Left renal cortex interstitium (tissue), 4 donors: ENCODE results near the gene RAB30. TPM values are rescaled to one million over a fixed set of nuclear protein-coding genes. Genes with fewer than 3 reads are reported as not detected.

Experiments used
- DNase-seq, 4 donors: peaks; one replicate each; pipeline ENCODE4 v3.0.0-alpha.2; 2013; ENCODE audit warnings: low read depth in 4 of 4, low spot score in 2 of 4, missing footprints in 1 of 4
- polyA plus RNA-seq, 4 donors: library from polyadenylated mRNA; unstranded; fragments of 120-200 nt; gene quantifications; one replicate each; pipeline ENCODE4 v1.2.1, GENCODE V29; 2013; ENCODE audit not compliant: insufficient read length in 4 of 4

RAB30 gene
- 1 to 10 TPM; 8.2 to 8.9 (median 8.4) TPM for polyA plus RNA-seq

GRCh38 chr11:83071567-83072349 lies at the start of gene RAB30:
Gene RAB30 (minus strand): TSS chr11:83071897. CDS start chr11:82997316, 74,581 bp downstream.
- peak; percentile 98 to 100 (median 98) for DNase-seq

- no peak for DNase-seq
Observed at GRCh38 chr11:83120327-83120726, 48.6 kb upstream of the RAB30 start.

GRCh38 chr11:83119216-83119615 lies 47.5 kb upstream of the RAB30 start:
- no peak for DNase-seq

- no peak for DNase-seq
Observed at GRCh38 chr11:83118814-83119213, 47.1 kb upstream of the RAB30 start.

GRCh38 chr11:83116015-83116641 lies 44.4 kb upstream of the RAB30 start:
- no peak for DNase-seq

- DNase-seq, result no peak
Observed at GRCh38 chr11:83115551-83115950, 43.9 kb upstream of the RAB30 start.

- DNase-seq, result no peak
Observed at GRCh38 chr11:83115026-83115425, 43.3 kb upstream of the RAB30 start.

- DNase-seq, result no peak
Observed at GRCh38 chr11:83112886-83113285, 41.2 kb upstream of the RAB30 start.

- DNase-seq, result no peak
Observed at GRCh38 chr11:83105168-83105567, 33.5 kb upstream of the RAB30 start.

GRCh38 chr11:83102834-83103233 lies 31.1 kb upstream of the RAB30 start:
- no peak for DNase-seq

GRCh38 chr11:83097429-83098075 lies 25.9 kb upstream of the RAB30 start:
- DNase-seq, result no peak

- DNase-seq, result no peak
Observed at GRCh38 chr11:83093634-83094033, 21.9 kb upstream of the RAB30 start.

GRCh38 chr11:83092488-83093384 lies 21.0 kb upstream of the RAB30 start:
- no peak for DNase-seq

- DNase-seq, result no peak
Observed at GRCh38 chr11:83088965-83089364, 17.3 kb upstream of the RAB30 start.

GRCh38 chr11:83087035-83087434 lies 15.3 kb upstream of the RAB30 start:
- DNase-seq, result no peak

GRCh38 chr11:83079820-83080219 lies 8.1 kb upstream of the RAB30 start:
- no peak for DNase-seq

- DNase-seq, result no peak
Observed at GRCh38 chr11:83078269-83078668, 6.6 kb upstream of the RAB30 start.

- no peak for DNase-seq
Observed at GRCh38 chr11:83073884-83074283, 2.2 kb upstream of the RAB30 start.

- no peak for DNase-seq
Observed at GRCh38 chr11:83073258-83073657, 1.6 kb upstream of the RAB30 start.

- peak in 1 of 4 donors; percentile 68 for DNase-seq
Observed at GRCh38 chr11:83072350-83073242, 899 bp upstream of the RAB30 start.
